ENCODE results near the gene CACNA1F.

DNA sequence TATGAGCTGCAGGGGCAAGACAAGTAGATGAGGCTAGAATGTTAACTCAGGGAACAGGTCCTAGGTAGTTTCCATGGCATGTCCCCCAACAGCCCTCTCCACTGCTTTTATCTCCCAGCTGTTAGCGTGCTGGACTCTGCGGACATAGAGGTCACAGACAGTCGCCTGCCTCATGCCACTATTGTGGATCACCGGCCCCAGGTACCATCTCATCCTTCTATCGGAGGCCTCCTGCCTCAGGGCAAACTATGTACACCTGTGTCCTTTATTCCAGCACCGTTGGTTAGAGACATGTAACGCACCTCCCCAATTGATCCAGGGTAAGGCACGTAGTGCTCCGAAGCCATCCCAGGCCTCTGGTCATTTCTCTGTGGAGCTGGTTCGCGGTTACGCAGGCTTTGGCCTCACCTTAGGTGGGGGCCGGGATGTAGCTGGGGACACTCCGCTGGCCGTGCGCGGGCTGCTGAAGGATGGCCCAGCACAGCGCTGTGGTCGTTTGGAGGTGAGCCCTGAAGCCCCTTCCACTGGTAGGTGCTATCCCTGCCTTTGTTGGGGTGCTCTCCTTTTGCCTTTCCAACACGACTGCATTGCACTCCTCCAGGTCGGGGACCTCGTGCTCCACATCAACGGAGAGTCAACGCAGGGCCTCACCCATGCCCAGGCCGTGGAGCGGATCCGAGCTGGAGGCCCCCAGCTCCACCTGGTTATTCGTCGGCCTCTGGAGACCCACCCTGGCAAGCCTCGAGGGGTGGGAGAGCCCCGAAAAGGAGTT lies 68.4 kb downstream of the CACNA1F start:
- TF ChIP-seq, protein P1, sequence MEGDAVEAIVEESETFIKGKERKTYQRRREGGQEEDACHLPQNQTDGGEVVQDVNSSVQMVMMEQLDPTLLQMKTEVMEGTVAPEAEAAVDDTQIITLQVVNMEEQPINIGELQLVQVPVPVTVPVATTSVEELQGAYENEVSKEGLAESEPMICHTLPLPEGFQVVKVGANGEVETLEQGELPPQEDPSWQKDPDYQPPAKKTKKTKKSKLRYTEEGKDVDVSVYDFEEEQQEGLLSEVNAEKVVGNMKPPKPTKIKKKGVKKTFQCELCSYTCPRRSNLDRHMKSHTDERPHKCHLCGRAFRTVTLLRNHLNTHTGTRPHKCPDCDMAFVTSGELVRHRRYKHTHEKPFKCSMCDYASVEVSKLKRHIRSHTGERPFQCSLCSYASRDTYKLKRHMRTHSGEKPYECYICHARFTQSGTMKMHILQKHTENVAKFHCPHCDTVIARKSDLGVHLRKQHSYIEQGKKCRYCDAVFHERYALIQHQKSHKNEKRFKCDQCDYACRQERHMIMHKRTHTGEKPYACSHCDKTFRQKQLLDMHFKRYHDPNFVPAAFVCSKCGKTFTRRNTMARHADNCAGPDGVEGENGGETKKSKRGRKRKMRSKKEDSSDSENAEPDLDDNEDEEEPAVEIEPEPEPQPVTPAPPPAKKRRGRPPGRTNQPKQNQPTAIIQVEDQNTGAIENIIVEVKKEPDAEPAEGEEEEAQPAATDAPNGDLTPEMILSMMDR (conservative IDR thresholded peaks at IDR 0.05; ENCODE audit: low read length) = no peak
- TF ChIP-seq EZH2phosphoT487 (IDR thresholded peaks at IDR 0.05; ENCODE audit: borderline replicate concordance, low read depth, low read length) = no peak

All from OCI-LY7 (cell line).